Activated CD8-positive, alpha-beta T cell treated with anti-CD3 and anti-CD28 coated beads for 36 hours (primary cell): ENCODE results near the gene NMU. TPM values are rescaled to one million over a fixed set of nuclear protein-coding genes. Genes with fewer than 3 reads are reported as not detected.
A peak's percentile ranks its signal among the peaks of the same experiment; 100 is the strongest.

Experiments
- ATAC-seq: fragments of 200-7000 bp; cut with Tn5 transposase; one replicate; pipeline ENCODE4 v1.10.0; 2021; ENCODE audit warnings: mild to moderate bottlenecking, moderate library complexity
- CTCF ChIA-PET: fragments of 350-600 bp; sonication (Branson Sonifier 250); formaldehyde crosslinking; loops from one replicate; lab custom pipeline; 2021; ENCODE audit warnings: antibody characterized with exemption; lab: Charles Lee
- POLR2A ChIA-PET: fragments of 350-600 bp; sonication (Branson Sonifier 250); formaldehyde crosslinking; loops from one replicate; lab custom pipeline; 2021; ENCODE audit warnings: antibody characterized with exemption; lab: Charles Lee
- DNase-seq: peaks from one replicate; pipeline ENCODE4 v3.0.0-alpha.2; 2020
- H3K27ac Mint-ChIP-seq: one replicate; pipeline ENCODE4 v1.8.0; 2021; ENCODE audit warnings: mild to moderate bottlenecking, mixed read lengths
- H3K27me3 Mint-ChIP-seq: one replicate; pipeline ENCODE4 v1.8.0; 2021; ENCODE audit warnings: mixed read lengths
- H3K36me3 Mint-ChIP-seq: one replicate; pipeline ENCODE4 v1.8.0; 2021; ENCODE audit warnings: low read depth, mixed read lengths
- H3K4me1 Mint-ChIP-seq: one replicate; pipeline ENCODE4 v1.8.0; 2021; ENCODE audit warnings: low read depth, mixed read lengths
- H3K4me3 Mint-ChIP-seq: one replicate; pipeline ENCODE4 v1.8.0; 2021; ENCODE audit warnings: mild to moderate bottlenecking, moderate library complexity, mixed read lengths
- H3K9me3 Mint-ChIP-seq: one replicate; pipeline ENCODE4 v1.8.0; 2021; ENCODE audit warnings: mixed read lengths
- CTCF ChIP-seq: fragments of 200-600 bp; IDR thresholded peaks from one replicate; pipeline ENCODE4 v1.8.0; 2022; ENCODE audit warnings: antibody characterized with exemption, mild to moderate bottlenecking
- intact Hi-C: fragments of 100-400 bp; cut with micrococcal nuclease; formaldehyde crosslinking; loops from one replicate; pipeline ENCODE4 v1.10.0; 2022
- total RNA-seq, 2 experiments: library from RNA; stranded (reverse); gene quantifications; one replicate each; pipeline ENCODE4 v1.2.3, GENCODE V29; 2021

The NMU gene
- total RNA-seq, 2 experiments from 2014 or later: 0.41 TPM; not detected in 1

- H3K4me3 Mint-ChIP-seq: no peak overlapping the region
- no peaks in the 10 kb centered on the region for H3K36me3 Mint-ChIP-seq
- ChIA-PET CTCF (no interaction called here), POLR2A (no interaction called here)
- peaks cover 6% of the 10 kb centered on the region for H3K4me1 Mint-ChIP-seq
- TF ChIP-seq CTCF: no peak
- H3K9me3 Mint-ChIP-seq: peaks cover 23% of the 10 kb centered on the region
- peak; percentile 46 for DNase-seq
- no peak overlapping the region for H3K27ac Mint-ChIP-seq
- peaks cover 2% of the 10 kb centered on the region for H3K27me3 Mint-ChIP-seq
- intact Hi-C loops: no loop called here
- ATAC-seq: peak; percentile 94
Measured at GRCh38 chr4:55574252-55574651, 61.8 kb downstream of the NMU start.

DNA sequence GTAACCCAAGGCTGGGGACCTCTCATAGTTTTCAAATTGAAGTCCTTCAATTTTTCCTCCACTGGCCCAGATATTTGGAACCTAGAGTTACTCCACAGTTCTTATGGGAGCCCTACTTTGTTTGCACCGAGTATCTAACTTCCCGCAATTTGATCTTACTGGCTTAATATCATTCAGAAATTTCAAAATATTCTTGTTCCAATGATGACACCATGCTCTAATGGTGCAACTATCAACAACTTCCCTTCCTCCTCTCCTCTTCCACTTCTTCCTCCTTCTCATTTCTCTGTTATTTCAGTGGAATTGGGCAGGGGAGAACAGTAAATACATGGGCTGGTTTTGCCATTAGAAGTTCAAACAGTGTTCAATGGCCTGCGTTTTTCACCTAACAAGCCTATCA, 64.3 kb downstream of the NMU start:
- H3K36me3 Mint-ChIP-seq: no peaks in the 10 kb centered on the region
- DNase-seq (no peak), ATAC-seq (no peak)
- POLR2A ChIA-PET: no interaction called here
- peaks cover 4% of the 10 kb centered on the region for H3K27me3 Mint-ChIP-seq
- no peak overlapping the region for H3K27ac Mint-ChIP-seq
- no peak overlapping the region for H3K4me3 Mint-ChIP-seq
- CTCF ChIA-PET: no interaction called here
- no peak for TF ChIP-seq CTCF
- H3K9me3 Mint-ChIP-seq: peaks cover 13% of the 10 kb centered on the region
- peaks cover 6% of the 10 kb centered on the region for H3K4me1 Mint-ChIP-seq
- intact Hi-C loops: no loop called here

DNA sequence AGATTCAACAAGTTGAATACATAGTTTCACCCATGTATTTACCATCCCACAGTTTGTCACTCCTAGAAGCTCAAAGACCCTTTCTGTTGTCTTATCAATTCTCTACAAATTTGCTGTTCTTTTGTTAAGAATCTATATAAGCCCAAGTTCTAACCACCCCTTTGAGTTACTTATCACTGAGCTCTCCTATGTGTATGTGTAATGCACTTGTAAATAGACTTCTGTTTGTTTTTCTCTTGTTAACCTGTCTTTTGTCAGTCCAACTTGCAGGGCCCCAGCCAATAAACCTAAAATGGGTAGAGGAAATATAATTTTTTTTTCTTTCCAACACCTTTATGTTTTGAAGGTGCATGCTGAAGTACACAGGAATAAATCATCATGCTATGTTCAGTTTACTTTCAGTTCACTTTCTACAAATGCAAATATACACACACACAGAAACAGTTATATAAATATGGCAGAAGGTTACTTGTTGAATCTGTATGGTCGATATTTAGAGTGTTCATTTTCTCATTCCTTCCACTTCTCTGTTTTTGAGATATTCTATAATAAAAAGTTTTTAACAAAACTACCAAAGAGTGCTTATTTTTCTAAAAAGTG, 67.1 kb downstream of the NMU start:
- POLR2A ChIA-PET: no interaction called here
- Mint-ChIP-seq H3K9me3 (no peaks in the 10 kb centered on the region), H3K4me3 (no peak overlapping the region), H3K36me3 (no peaks in the 10 kb centered on the region), H3K4me1 (no peaks in the 10 kb centered on the region), H3K27ac (no peak overlapping the region), H3K27me3 (peaks cover 4% of the 10 kb centered on the region)
- DNase-seq (no peak), ATAC-seq (no peak)
- TF ChIP-seq CTCF: no peak
- CTCF ChIA-PET: interaction anchor here (1.8 kb wide), 1 partner anchor 10 kb away, joined by 4 read pairs; no protein-coding TSS in a partner anchor
- intact Hi-C loops: no loop called here

DNA sequence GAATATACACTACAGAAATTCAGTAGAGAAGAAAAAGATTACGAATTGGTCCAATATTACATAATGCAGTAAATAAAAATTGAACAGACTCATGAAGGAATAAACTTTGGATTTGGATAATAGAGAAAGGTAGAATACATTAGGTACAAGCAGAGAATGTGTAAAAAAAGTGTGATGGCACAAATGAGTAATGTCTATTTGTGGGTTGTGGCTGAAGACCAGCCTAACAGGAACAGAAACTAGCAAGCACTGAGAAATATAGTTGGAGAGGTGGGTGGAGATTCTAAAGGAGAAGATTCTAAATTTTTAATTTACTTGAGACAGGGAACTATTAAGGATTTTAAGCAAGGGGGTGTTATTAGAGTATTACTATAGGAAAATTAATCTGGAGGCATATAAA, 74.2 kb downstream of the NMU start:
- ATAC-seq (peak; percentile 90), DNase-seq (peak; percentile 26)
- peaks cover 19% of the 10 kb centered on the region for H3K27me3 Mint-ChIP-seq
- no peak overlapping the region for H3K27ac Mint-ChIP-seq
- POLR2A ChIA-PET: interaction anchor here (0.8 kb wide), 1 partner anchor 16 kb away, joined by 3 read pairs; no protein-coding TSS in a partner anchor
- H3K9me3 Mint-ChIP-seq: peaks cover 4% of the 10 kb centered on the region
- peaks cover 13% of the 10 kb centered on the region for H3K4me1 Mint-ChIP-seq
- peak overlapping the region; percentile 38 for H3K4me3 Mint-ChIP-seq
- no peak for TF ChIP-seq CTCF
- CTCF ChIA-PET: interaction anchor here (0.7 kb wide), 1 partner anchor 9 kb away, joined by 3 read pairs; no protein-coding TSS in a partner anchor
- H3K36me3 Mint-ChIP-seq: no peaks in the 10 kb centered on the region
- intact Hi-C loops: no loop called here

DNA sequence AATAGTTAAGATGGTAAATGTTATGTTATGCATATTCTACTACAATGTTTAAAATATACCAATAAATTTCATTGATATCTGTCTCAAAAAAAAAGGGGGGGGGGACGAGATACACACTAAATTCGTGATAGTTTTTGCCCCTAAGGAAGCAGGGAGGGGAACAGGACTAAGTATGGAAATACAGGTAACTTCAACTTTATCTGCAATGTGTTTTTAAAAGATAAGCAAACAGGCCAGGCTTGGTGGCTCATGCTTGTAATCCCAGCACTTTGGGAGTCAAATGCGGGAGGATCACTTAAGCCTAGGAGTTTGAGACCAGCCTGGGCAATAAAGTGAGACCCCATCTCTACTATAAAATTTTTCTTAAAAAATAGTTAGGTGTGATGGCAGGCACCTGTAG, 76.0 kb downstream of the NMU start:
- Mint-ChIP-seq H3K36me3 (no peaks in the 10 kb centered on the region), H3K9me3 (peaks cover 4% of the 10 kb centered on the region), H3K4me3 (no peak overlapping the region), H3K27me3 (peaks cover 22% of the 10 kb centered on the region), H3K27ac (no peak overlapping the region), H3K4me1 (peaks cover 13% of the 10 kb centered on the region)
- ATAC-seq (no peak), DNase-seq (no peak)
- CTCF ChIA-PET: no interaction called here
- TF ChIP-seq CTCF: no peak
- intact Hi-C loops: no loop called here
- POLR2A ChIA-PET: no interaction called here
